ENCODE results near the gene MCC. TPM values are rescaled to one million over a fixed set of nuclear protein-coding genes. Genes with fewer than 3 reads are reported as not detected.

Gene MCC
- total and polyA plus RNA-seq, 2 donors (not counting 1 experiment from before 2014, with no cell fraction given), result 0.09 to 0.32 TPM

GRCh38 chr5:113380807-113381326, 107.4 kb downstream of the MCC start:
- Histone ChIP-seq H3K79me2 (ENCODE audit: control insufficient read depth, insufficient read depth, low read length) (no peaks in the 10 kb centered on the region), H3K27me3 (replicated peaks in 1 of 4; ENCODE audit: control extremely low read depth in 1 of 4, control insufficient read depth in 3 of 4, insufficient read depth in 4 of 4, low read length in 3 of 4) (peaks cover 0 to 9% (median 5%) of the 10 kb centered on the region in 4 experiments), H4K20me1 (ENCODE audit: control insufficient read depth, insufficient read depth, low read length, poor library complexity, severe bottlenecking) (no peaks in the 10 kb centered on the region), H3K36me3 (replicated peaks in 1 of 2; ENCODE audit: control extremely low read depth in 1 of 2, control insufficient read depth in 1 of 2, extremely low read depth in 1 of 2, insufficient read depth in 2 of 2, low read length in 1 of 2) (no peaks in the 10 kb centered on the region), H3K27ac (ENCODE audit: low read length in 2 of 2) (no peak overlapping the region), H3K9ac (ENCODE audit: low read length) (no peak overlapping the region), H3K4me1 (ENCODE audit: control insufficient read depth in 2 of 2, insufficient read depth in 2 of 2, low read length in 2 of 2) (peaks cover 11 to 13% of the 10 kb centered on the region in 2 donors), H3K4me3 (ENCODE audit: control extremely low read depth in 1 of 5, extremely low read depth in 1 of 5, insufficient read depth in 1 of 5, low read depth in 2 of 5, low read length in 4 of 5) (no peak overlapping the region), H3K4me2 (replicated peaks; ENCODE audit: low read depth, low read length, poor library complexity, severe bottlenecking) (no peak overlapping the region), H2AFZ (ENCODE audit: insufficient read depth, low read depth, low read length, poor library complexity, severe bottlenecking) (no peak overlapping the region), H3K9me3 (ENCODE audit: control extremely low read depth in 1 of 3, control insufficient read depth in 2 of 3, insufficient read depth in 1 of 3, low read length in 2 of 3) (no peaks in the 10 kb centered on the region)
- intact Hi-C loops (cut with micrococcal nuclease), result no loop called here
- Mint-ChIP-seq H3K4me3 (no peak overlapping the region), H3K27me3 (peaks cover 29% of the 10 kb centered on the region), H3K4me1 (peaks cover 9% of the 10 kb centered on the region), H3K27ac (no peak overlapping the region), H3K9me3 (ENCODE audit: insufficient read depth) (no peaks in the 10 kb centered on the region)
- WGBS (ENCODE audit: insufficient coverage), result no CpG with 5 or more reads among the region's 3 CpGs
- POLR2A ChIA-PET, result no interaction called here
- ATAC-seq (ENCODE audit: low read depth) (no peak), DNase-seq (no peak)
- CTCF ChIA-PET, result interaction anchor here (0.6 to 2.7 kb wide), 5 partner anchors 8 to 385 kb away, joined by 3 to 22 read pairs (median 10); no protein-coding TSS in a partner anchor
- TF ChIP-seq EZH2 (IDR thresholded peaks at IDR 0.05; ENCODE audit: borderline replicate concordance, insufficient read depth, low read depth, low read length, poor library complexity, severe bottlenecking), result no peak
- TF ChIP-seq CTCF (IDR thresholded peaks at IDR 0.05), result no peak

GRCh38 chr5:113379936-113380806, 108.1 kb downstream of the MCC start:
- intact Hi-C loops (cut with micrococcal nuclease), result loop anchor here (1.0 to 5.0 kb wide), 2 partner anchors 133 to 383 kb away; partner anchors contain the start of gene YTHDC2
- TF ChIP-seq CTCF (IDR thresholded peaks at IDR 0.05) (no peak), EZH2 (IDR thresholded peaks at IDR 0.05; ENCODE audit: borderline replicate concordance, insufficient read depth, low read depth, low read length, poor library complexity, severe bottlenecking) (no peak)
- Histone ChIP-seq H3K27me3 (replicated peaks in 1 of 4; ENCODE audit: control extremely low read depth in 1 of 4, control insufficient read depth in 3 of 4, insufficient read depth in 4 of 4, low read length in 3 of 4) (peaks cover 0 to 9% (median 5%) of the 10 kb centered on the region in 4 experiments), H3K9me3 (ENCODE audit: control extremely low read depth in 1 of 3, control insufficient read depth in 2 of 3, insufficient read depth in 1 of 3, low read length in 2 of 3) (no peaks in the 10 kb centered on the region), H3K4me2 (replicated peaks; ENCODE audit: low read depth, low read length, poor library complexity, severe bottlenecking) (no peak overlapping the region), H4K20me1 (ENCODE audit: control insufficient read depth, insufficient read depth, low read length, poor library complexity, severe bottlenecking) (no peaks in the 10 kb centered on the region), H3K9ac (ENCODE audit: low read length) (no peak overlapping the region), H3K4me3 (ENCODE audit: control extremely low read depth in 1 of 5, extremely low read depth in 1 of 5, insufficient read depth in 1 of 5, low read depth in 2 of 5, low read length in 4 of 5) (no peak overlapping the region), H3K4me1 (ENCODE audit: control insufficient read depth in 2 of 2, insufficient read depth in 2 of 2, low read length in 2 of 2) (peaks cover 11 to 13% of the 10 kb centered on the region in 2 donors), H3K27ac (ENCODE audit: low read length in 2 of 2) (no peak overlapping the region), H3K79me2 (ENCODE audit: control insufficient read depth, insufficient read depth, low read length) (no peaks in the 10 kb centered on the region), H2AFZ (ENCODE audit: insufficient read depth, low read depth, low read length, poor library complexity, severe bottlenecking) (no peak overlapping the region), H3K36me3 (replicated peaks in 1 of 2; ENCODE audit: control extremely low read depth in 1 of 2, control insufficient read depth in 1 of 2, extremely low read depth in 1 of 2, insufficient read depth in 2 of 2, low read length in 1 of 2) (no peaks in the 10 kb centered on the region)
- WGBS (ENCODE audit: insufficient coverage), result 67% methylated on average over 4 of the region's 7 CpGs
- H3K4me3 Mint-ChIP-seq, result no peak overlapping the region
- no peak for DNase-seq
- peaks cover 26% of the 10 kb centered on the region for H3K27me3 Mint-ChIP-seq
- ChIA-PET CTCF (interaction anchor here (0.8 to 2.7 kb wide), 6 partner anchors 8 to 384 kb away, joined by 4 to 22 read pairs (median 10); no protein-coding TSS in a partner anchor), POLR2A (no interaction called here)
- no peaks in the 10 kb centered on the region for H3K9me3 Mint-ChIP-seq (ENCODE audit: insufficient read depth)
- ATAC-seq (ENCODE audit: low read depth), result no peak
- H3K4me1 Mint-ChIP-seq, result peaks cover 9% of the 10 kb centered on the region
- H3K27ac Mint-ChIP-seq, result no peak overlapping the region

Measured in B cell (primary cell).